MM.1S (cell line): ENCODE data around the gene GAK.
A peak's percentile ranks its signal among the peaks of the same experiment; 100 is the strongest.

Experiments
- DNase-seq: peaks from one replicate; pipeline ENCODE4 v3.0.0-alpha.2; 2015
- H2AFZ ChIP-seq: fragments of 300-600 bp; sonication (generic); 2 replicates; pipeline ENCODE4 v1.6.0; 2016; ENCODE audit warnings: antibody characterized with exemption, low read length
- H3F3A ChIP-seq: fragments of 300-600 bp; sonication (generic); 2 replicates; pipeline ENCODE4 v1.6.1; 2016; ENCODE audit warnings: mild to moderate bottlenecking, antibody characterized with exemption, low read length, moderate library complexity, mixed read lengths; ENCODE audit not compliant: insufficient read depth
- H3K27ac ChIP-seq: fragments of 300-600 bp; sonication (generic); 2 replicates; pipeline ENCODE4 v1.5.1; 2016; ENCODE audit warnings: mild to moderate bottlenecking, low read length
- H3K27me3 ChIP-seq: fragments of 300-600 bp; sonication (generic); replicated peaks from 2 replicates; pipeline ENCODE4 v1.6.0; 2016; ENCODE audit warnings: low read length; ENCODE audit not compliant: insufficient read depth
- H3K36me3 ChIP-seq: fragments of 300-600 bp; sonication (generic); replicated peaks from 2 replicates; pipeline ENCODE4 v1.6.1; 2016; ENCODE audit warnings: mild to moderate bottlenecking, low read length, mixed read lengths; ENCODE audit not compliant: insufficient read depth
- H3K4me1 ChIP-seq: fragments of 300-600 bp; sonication (generic); 2 replicates; pipeline ENCODE4 v1.6.1; 2016; ENCODE audit warnings: low read length, mixed read lengths
- H3K4me2 ChIP-seq: fragments of 300-600 bp; sonication (generic); 2 replicates; pipeline ENCODE4 v1.6.0; 2016; ENCODE audit warnings: low read depth, low read length
- H3K4me3 ChIP-seq: fragments of 300-600 bp; sonication (generic); 2 replicates; pipeline ENCODE4 v1.5.1; 2016; ENCODE audit warnings: low read length, mixed read lengths
- H3K79me2 ChIP-seq: fragments of 300-600 bp; sonication (generic); 2 replicates; pipeline ENCODE4 v1.6.1; 2016; ENCODE audit warnings: mixed run types, low read length, mixed read lengths
- H3K9ac ChIP-seq: fragments of 300-600 bp; sonication (generic); 2 replicates; pipeline ENCODE4 v1.6.1; 2016; ENCODE audit warnings: low read length, mixed read lengths
- H3K9me2 ChIP-seq: fragments of 300-600 bp; sonication (generic); replicated peaks from 2 replicates; pipeline ENCODE4 v1.6.1; 2016; ENCODE audit warnings: mild to moderate bottlenecking, low read length, mixed read lengths; ENCODE audit not compliant: insufficient read depth
- H3K9me3 ChIP-seq: fragments of 300-600 bp; sonication (generic); replicated peaks from 2 replicates; pipeline ENCODE4 v1.6.1; 2016; ENCODE audit warnings: mild to moderate bottlenecking, low read length, mixed read lengths; ENCODE audit not compliant: insufficient read depth
- H4K20me1 ChIP-seq: fragments of 300-600 bp; sonication (generic); 2 replicates; pipeline ENCODE4 v1.6.1; 2016; ENCODE audit warnings: mild to moderate bottlenecking, low read length, moderate library complexity, mixed read lengths; ENCODE audit not compliant: insufficient read depth
- CTCF ChIP-seq: fragments of 300-600 bp; sonication (generic); IDR thresholded peaks from 2 replicates; pipeline ENCODE4 v1.5.1; 2016; ENCODE audit warnings: antibody characterized with exemption, low read length, mixed read lengths
- EZH2 ChIP-seq: fragments of 300-600 bp; sonication (generic); optimal IDR thresholded peaks from 2 replicates; pipeline ENCODE3; 2017; ENCODE audit warnings: low read depth, mild to moderate bottlenecking, antibody characterized with exemption, low read length, mixed read lengths
- EZH2phosphoT487 ChIP-seq: fragments of 300-600 bp; sonication (generic); IDR thresholded peaks from 2 replicates; pipeline ENCODE4 v1.6.1; 2018; ENCODE audit warnings: antibody characterized with exemption, low read length

GAK gene

GRCh38 chr4:931194-931959, 739 bp downstream of the GAK start:
- H3K9me3 ChIP-seq = no peaks in the 10 kb centered on the region
- peak overlapping the region; percentile 98 for H3K9ac ChIP-seq
- H3K27me3 ChIP-seq = no peaks in the 10 kb centered on the region
- H2AFZ ChIP-seq = peak overlapping the region; percentile 78
- no peaks in the 10 kb centered on the region for H4K20me1 ChIP-seq
- TF ChIP-seq EZH2 (no peak), CTCF (no peak), EZH2phosphoT487 (no peak)
- no peaks in the 10 kb centered on the region for H3K36me3 ChIP-seq
- H3K9me2 ChIP-seq = no peaks in the 10 kb centered on the region
- peak overlapping the region; percentile 79 for H3K27ac ChIP-seq
- DNase-seq = no peak
- peaks cover 53% of the 10 kb centered on the region for H3K79me2 ChIP-seq
- peaks cover 7% of the 10 kb centered on the region for H3F3A ChIP-seq
- peaks cover 5% of the 10 kb centered on the region for H3K4me1 ChIP-seq
- peak overlapping the region; percentile 98 for H3K4me3 ChIP-seq
- peak overlapping the region; percentile 86 for H3K4me2 ChIP-seq

- H3K4me3 ChIP-seq = peak overlapping the region; percentile 98
- H4K20me1 ChIP-seq = no peaks in the 10 kb centered on the region
- H3K27me3 ChIP-seq = no peaks in the 10 kb centered on the region
- peak overlapping the region; percentile 86 for H3K4me2 ChIP-seq
- peaks cover 5% of the 10 kb centered on the region for H3K4me1 ChIP-seq
- H3K36me3 ChIP-seq = no peaks in the 10 kb centered on the region
- peaks cover 59% of the 10 kb centered on the region for H3K79me2 ChIP-seq
- no peaks in the 10 kb centered on the region for H3K9me3 ChIP-seq
- H3K9ac ChIP-seq = peak overlapping the region; percentile 98; the same call in 1 of the 2 replicates
- H3F3A ChIP-seq = peaks cover 2% of the 10 kb centered on the region; the same call in 1 of the 2 replicates
- no peak overlapping the region for H3K27ac ChIP-seq
- H3K9me2 ChIP-seq = no peaks in the 10 kb centered on the region
- TF ChIP-seq EZH2 (no peak), CTCF (no peak), EZH2phosphoT487 (no peak)
- DNase-seq = no peak
- no peak overlapping the region for H2AFZ ChIP-seq
These were observed 1.3 kb downstream of the GAK start for GRCh38 chr4:930827-931193.

- no peak overlapping the region for H3K4me2 ChIP-seq
- no peak for DNase-seq
- no peak overlapping the region for H3K27ac ChIP-seq
These were observed 2.0 kb downstream of the GAK start for GRCh38 chr4:930028-930551.

More at GRCh38 chr4:930028-930551, 2.0 kb downstream of the GAK start:
- Histone ChIP-seq H4K20me1 (no peaks in the 10 kb centered on the region), H3K79me2 (peaks cover 66% of the 10 kb centered on the region), H3K4me3 (no peak overlapping the region), H3K27me3 (no peaks in the 10 kb centered on the region), H3K9me3 (no peaks in the 10 kb centered on the region), H3K4me1 (peaks cover 5% of the 10 kb centered on the region), H3K9ac (no peak overlapping the region), H3K36me3 (no peaks in the 10 kb centered on the region), H2AFZ (no peak overlapping the region), H3F3A (no peaks in the 10 kb centered on the region), H3K9me2 (no peaks in the 10 kb centered on the region)
- no peak for TF ChIP-seq EZH2
- no peak for TF ChIP-seq EZH2phosphoT487
- no peak for TF ChIP-seq CTCF
